HG02759 (cell line): Measurements from ENCODE around the gene ACSBG1.
A peak's percentile ranks its signal among the peaks of the same experiment; 100 is the strongest.
"Not testable (repeated sequence)": the region's sequence is repeated elsewhere in the genome, so short reads cannot be mapped to it uniquely, and the experiment has no call there.

ENCODE experiments used
- ATAC-seq: cut with Tn5 transposase; IDR thresholded peaks from one replicate; pipeline ENCODE4 v1.9.1; 2021; ENCODE audit warnings: mild to moderate bottlenecking, moderate library complexity; ENCODE audit not compliant: unreplicated experiment

Gene ACSBG1

DNA sequence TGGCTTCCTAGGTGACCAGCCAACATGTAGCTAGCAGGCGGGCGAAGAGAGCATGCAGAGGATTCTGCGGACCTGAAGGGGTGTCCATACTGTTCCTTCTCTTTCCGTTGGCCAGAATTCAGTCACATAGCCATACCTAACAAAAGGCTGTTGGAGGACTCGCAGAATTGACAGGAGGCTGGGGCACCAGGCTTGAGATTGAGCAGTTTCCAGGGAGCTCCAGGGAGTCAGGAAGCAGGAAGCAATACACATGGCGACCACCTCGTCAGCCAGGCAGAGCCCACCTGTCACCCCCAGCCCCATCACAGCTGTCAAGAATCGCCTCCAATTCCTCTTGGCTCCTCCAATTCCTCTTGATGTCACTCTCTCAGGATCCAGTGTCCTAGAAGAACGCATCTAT is 16.8 kb upstream of the ACSBG1 start:
- ATAC-seq: no peak

DNA sequence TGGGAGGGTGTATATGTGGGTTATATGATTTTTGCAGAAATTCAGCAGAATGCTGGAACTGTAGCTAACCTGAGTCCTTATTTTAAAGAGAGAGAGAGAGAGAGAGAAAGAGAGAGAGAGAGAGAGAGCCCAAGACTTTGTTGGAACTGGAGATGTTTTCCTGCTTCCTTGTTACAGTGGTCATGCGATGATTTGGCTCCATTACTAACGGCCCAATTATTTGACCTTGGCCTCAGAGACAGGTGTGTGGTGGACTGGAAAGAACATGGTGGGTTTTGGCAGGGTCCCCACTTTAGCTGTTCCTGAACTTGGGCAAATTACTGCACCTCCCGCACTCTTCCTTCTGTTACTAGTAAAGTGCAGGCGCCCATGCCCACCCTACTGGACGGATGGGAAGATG is 14.8 kb upstream of the ACSBG1 start:
- ATAC-seq: no peak

GRCh38 chr15:78247911-78248310 is 13.5 kb upstream of the ACSBG1 start:
- no peak for ATAC-seq

GRCh38 chr15:78245976-78246620 is 11.7 kb upstream of the ACSBG1 start:
- not testable (repeated sequence) for ATAC-seq

DNA sequence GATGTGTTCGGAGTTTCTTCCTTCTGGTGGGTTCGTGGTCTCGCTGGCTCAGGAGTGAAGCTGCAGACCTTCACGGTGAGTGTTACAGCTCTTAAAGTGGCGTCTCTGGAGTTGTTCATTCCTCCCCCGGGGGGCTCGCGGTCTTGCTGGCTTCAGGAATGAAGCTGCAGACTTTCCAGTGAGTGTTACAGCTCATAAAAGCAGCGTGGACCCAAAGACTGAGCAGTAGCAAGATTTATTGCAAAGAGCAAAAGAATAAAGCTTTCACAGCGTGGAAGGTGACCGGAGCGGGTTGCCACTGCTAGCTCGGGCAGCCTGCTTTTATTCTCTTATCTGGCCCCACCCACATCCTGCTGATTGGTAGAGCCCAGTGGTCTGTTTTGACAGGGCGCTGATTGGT is 11.0 kb upstream of the ACSBG1 start:
- ATAC-seq: not testable (repeated sequence)

GRCh38 chr15:78244893-78245292 is 10.5 kb upstream of the ACSBG1 start:
- ATAC-seq: no peak

DNA sequence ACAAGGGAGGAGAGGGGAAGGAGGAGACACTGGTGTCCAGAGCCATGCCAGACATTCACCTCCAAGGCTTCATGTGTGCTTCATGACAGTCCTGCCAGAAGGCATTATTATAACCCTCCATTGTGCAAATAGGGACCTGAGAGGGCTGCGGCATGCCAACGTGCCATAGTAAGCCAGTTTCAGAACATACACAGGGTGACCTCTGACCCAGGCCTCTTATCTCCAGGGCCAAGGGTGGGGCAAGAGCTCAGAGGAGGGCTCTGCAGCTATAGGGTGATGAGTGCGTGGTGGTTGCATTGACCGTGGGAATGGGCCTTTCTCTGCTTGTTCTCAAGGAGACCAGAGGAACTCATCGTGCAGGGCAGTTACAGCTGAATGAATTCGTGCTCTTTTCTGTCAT is 9.7 kb upstream of the ACSBG1 start:
- ATAC-seq: no peak

- ATAC-seq: no peak
Observed at GRCh38 chr15:78243491-78243941, 9.2 kb upstream of the ACSBG1 start.

- ATAC-seq: no peak
Observed at GRCh38 chr15:78243058-78243457, 8.7 kb upstream of the ACSBG1 start.

DNA sequence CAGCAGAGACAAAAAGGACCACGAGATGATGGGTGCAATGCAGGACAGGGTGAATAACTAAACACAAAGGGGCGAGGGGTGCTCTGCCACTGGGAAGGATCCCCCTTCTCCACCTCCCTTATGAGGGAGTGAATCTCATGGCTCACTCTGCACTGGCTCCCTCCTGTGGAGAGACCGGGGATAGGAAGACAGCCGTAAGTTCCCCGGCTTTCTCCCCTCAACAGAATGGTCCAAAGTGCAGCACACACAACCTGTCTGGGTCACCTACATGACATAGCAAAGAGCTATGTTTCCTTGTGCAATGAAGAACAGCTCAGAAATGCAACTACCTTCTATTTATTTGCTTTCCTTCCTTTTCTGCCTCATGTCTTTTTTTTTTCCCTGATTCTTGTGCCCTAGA is 7.8 kb upstream of the ACSBG1 start:
- ATAC-seq: no peak

DNA sequence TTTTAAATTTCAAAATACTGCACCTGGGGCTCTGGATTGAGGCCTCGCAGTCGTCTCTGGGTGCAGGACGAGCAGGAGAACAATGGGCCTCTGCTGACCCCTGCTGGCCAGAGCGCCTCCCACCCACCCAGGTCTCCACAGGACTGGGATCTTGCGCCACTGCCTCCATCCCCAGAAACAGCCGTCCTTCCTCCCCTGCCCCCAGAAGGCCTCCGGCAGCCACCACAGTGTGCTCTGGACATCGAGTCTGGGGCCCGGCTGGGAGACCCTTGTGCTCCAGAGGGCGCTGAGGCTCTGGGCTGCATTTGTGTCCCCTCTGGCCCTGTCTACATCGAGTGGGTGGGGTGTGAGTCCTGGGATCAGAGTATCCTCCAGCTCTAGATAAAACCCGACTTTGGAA is 6.7 kb upstream of the ACSBG1 start:
- no peak for ATAC-seq

DNA sequence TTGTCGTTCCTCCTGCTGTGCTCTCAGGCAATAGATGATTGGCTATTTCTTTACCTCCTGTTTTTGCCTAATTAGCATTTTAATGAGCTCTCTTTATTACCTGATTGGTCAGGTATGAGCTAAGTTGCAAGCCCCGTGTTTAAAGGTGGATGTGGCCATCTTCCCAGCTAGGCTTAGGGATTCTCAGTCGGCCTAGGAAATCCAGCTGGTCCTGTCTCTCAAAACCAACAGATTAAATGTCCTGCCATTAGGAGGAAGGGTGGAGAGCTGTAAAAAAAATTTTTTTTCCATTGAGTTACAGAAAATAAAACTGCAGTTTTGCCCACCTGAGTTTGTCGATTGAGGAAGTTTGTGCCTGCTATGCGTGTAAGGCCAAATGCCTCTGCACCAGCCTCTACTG is 5.4 kb upstream of the ACSBG1 start:
- no peak for ATAC-seq

DNA sequence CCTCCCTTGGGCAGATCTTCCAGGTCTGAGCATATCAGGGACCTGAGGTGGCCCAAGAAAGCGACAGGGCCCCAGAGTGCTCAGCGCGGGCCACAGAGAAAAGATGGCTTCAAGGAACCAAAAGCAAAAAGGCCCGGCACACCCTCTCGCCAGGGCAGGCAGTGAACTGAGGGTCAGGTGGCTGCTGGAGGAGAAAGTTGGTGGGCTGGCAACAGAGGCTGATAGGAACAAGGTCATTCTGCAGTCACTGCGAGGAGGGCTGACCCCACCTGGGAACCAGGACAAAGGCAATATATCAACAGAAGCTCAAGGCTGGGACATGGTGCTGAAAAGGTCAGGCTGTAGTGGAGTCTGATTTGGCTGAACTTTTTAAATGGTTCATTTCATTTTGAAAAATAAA is 2.8 kb upstream of the ACSBG1 start:
- ATAC-seq: no peak

- ATAC-seq: no peak
Observed at GRCh38 chr15:78236491-78236890, 2.1 kb upstream of the ACSBG1 start.

GRCh38 chr15:78233496-78233895 is 869 bp downstream of the ACSBG1 start:
- no peak for ATAC-seq

DNA sequence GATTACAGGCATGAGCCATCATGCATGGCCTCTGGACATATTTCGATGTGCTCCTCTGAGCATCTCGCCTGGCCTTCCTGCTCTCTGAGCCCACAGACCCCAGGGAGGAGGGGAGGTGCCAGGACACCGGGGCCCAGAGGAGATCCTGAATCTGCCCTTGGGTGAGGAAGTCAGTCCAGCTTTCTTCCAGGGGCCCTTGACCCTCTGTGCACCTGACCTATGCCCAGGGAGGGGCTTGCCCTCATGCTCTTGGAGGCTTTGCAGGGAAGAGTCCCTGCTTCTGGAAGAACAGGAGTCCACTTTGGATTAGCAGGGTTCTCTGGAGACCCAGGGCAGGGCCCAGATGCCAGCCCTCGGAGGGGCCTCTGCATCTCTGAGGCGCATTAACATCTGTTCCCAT is 1.4 kb downstream of the ACSBG1 start:
- ATAC-seq: no peak

DNA sequence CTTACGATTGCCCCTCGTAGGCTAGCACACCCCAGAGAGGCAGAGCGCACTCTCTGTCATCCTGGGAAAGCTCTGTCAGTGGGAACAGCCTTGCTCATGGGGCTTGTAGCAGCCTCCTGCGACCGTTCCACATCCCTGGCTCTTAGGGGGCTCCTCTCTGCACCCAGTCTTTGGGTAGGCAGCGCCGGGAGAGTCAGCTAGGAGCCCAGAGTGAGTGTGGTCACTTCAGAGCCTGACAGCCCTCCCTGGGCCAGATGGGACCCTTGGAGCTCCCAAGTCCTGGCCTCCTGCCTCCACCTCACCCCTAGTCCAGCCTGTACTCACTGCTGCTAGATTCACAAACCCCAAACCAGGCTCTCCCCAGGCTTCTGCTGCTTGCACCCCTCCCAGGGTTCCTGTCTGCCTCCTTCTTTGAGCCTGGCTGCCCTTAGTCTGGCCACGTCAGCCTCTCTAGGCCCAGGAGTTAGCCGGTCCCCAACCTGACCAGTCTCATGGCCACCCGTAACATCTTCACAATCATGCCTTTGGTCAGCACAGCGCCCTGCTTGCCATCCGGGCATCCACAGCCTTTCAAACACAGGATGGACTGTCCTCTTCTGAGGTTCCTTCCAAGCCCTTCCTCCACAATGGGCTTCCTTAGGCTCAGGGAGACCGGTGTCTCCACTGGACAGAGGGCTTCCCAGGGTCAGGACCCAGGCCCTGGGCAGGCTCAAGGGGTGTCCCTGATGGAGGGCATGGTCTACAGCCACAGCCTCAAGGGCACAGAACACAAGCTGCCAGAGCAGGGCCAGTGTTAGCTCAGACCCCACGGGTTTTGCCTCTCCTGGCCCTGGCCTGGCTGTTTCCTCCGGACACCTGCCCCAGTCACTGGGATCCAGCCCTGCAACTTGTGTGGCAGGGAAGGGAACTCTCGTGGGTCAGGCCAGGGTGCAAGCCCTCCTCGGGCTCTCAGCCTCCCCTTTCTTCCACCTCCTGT is 4.6 kb downstream of the ACSBG1 start:
- no peak for ATAC-seq

GRCh38 chr15:78228356-78228996 is 5.9 kb downstream of the ACSBG1 start:
- ATAC-seq: no peak

- peak; percentile 49 for ATAC-seq
Observed at GRCh38 chr15:78225783-78226541, 8.4 kb downstream of the ACSBG1 start.

- no peak for ATAC-seq
Observed at GRCh38 chr15:78224023-78224411, 10.3 kb downstream of the ACSBG1 start.
